ELR (cell line): Measurements from ENCODE around the gene CACNA1F.

Experiments used
- DNase-seq: peaks from one replicate; pipeline ENCODE4 v3.0.0-alpha.2; 2015; ENCODE audit warnings: low read depth

CACNA1F gene

GRCh38 chrX:49257074-49257790 lies 24.1 kb upstream of the CACNA1F start:
- DNase-seq: no peak

GRCh38 chrX:49256268-49256995 lies 23.3 kb upstream of the CACNA1F start:
- no peak for DNase-seq

DNA sequence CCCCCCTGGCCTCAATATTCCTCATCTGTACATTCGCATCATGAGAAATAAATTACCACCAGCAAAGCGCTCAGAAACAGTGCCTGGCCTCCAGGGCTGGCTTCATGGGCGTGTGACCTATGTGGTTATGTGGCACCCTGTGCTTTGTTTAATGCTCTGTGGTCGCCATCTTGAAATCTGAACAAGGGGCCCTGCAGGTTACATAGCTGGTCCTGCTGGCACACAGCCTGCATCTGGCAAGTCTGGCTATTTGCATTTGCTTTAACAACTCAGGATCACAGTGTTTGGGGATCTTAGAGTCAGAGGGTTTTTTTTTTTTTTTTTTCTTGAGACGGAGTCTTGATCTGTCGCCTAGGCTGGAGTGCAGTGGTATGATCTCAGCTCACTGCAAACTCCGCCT lies 21.5 kb upstream of the CACNA1F start:
- no peak for DNase-seq

DNA sequence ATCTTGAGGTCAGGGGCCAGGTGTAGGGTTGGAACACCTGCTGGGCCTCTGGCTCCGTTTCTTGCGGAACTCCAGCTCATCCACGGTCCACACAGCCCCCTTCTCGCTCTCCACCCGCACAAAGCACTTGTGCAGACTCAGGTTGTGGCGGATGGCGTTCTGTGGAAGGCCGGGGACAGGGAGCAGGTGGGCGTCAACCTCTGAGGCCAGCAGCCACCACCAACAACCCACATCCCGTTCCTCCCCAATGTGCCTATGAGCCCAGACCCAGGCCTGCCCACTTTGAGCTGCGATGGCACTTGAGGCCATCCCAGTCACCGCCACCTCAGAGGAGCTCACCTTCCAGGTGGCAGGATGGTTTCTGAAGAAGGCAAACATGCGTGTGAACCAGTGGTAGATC lies 18.2 kb upstream of the CACNA1F start:
- no peak for DNase-seq

- no peak for DNase-seq
Measured at GRCh38 chrX:49250578-49250977, 17.4 kb upstream of the CACNA1F start.

DNA sequence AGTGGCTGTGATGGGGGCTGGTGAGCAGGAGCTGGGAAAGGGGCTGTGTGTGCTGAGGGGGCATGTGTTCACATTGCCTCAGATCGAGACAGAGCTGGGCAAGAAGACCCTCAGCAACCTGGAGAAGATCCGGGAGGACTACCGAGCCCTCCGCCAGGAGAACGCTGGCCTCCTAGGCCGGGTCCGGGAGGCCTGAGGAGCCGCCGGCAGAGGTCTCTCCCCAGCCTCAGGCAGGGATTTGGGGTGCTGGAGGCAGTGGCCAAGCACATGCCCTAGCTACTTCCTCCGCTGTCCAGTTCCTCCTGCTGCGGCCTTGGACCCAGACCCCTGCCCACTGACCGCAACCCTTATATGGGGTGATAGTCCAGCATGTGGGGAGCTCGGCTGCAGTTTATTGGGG lies 16.9 kb upstream of the CACNA1F start:
- DNase-seq: no peak

GRCh38 chrX:49249616-49250015 lies 16.5 kb upstream of the CACNA1F start:
- no peak for DNase-seq

- no peak for DNase-seq
Measured at GRCh38 chrX:49249071-49249470, 15.9 kb upstream of the CACNA1F start.

GRCh38 chrX:49247916-49248811 lies 15.0 kb upstream of the CACNA1F start:
- no peak for DNase-seq

DNA sequence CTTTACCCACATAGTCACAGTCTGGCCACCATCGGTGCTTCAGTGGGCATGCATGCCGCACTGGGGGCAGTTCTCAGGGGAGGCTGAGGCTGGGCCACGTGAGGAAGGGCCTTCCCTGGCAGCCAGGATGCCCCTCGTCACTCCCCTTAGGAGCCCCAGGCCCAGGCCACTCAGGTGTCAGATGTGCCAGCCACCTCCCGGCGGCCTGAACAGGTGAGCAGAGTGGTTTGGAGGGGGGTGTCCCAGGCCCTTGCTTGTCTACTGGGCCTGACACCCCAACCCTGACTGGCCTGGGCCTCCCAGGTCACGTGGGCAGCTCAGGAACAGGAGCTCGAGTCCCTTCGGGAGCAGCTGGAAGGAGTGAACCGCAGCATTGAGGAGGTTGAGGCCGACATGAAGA lies 14.2 kb upstream of the CACNA1F start:
- no peak for DNase-seq

- DNase-seq: no peak
Measured at GRCh38 chrX:49246541-49246940, 13.4 kb upstream of the CACNA1F start.

DNA sequence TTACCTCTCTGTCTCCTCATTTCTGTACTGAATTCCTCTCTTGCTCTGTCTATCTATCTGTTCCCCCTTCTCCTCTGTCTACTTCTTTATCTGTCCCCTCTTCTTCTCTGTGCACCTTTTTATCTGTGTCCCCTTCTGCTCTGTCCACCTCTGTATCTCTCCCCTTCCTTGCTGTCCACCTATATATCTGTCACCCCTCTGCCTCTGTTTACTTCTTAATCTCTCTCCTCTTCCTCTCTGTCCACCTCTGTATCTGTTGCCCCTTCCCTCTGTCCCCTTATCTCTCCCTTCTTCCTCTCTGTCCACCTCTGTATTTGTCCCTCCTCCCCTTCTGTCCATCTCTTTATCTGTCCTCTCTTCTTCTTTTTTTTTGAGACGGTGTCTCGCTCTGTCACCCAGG lies 11.1 kb upstream of the CACNA1F start:
- DNase-seq: no peak

DNA sequence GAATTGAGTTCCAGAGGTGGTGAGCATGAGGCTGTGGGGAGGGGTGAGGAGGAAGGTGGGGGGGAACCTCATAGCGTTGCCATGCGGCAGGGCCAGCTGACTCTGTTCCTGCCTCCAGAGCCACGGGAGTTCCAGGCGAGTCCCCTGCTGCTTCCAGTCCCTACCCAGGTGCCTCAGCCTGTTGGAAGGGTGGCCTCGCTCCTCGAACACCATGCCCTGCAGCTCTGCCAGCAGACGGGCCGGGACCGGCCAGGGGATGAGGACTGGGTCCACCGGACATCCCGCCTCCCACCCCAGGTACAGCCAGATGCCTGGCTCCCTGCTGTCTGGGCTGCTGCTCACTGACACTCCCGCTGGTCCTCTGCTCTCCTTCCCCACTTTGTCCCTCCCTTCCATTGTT lies 10.0 kb upstream of the CACNA1F start:
- DNase-seq: no peak

DNA sequence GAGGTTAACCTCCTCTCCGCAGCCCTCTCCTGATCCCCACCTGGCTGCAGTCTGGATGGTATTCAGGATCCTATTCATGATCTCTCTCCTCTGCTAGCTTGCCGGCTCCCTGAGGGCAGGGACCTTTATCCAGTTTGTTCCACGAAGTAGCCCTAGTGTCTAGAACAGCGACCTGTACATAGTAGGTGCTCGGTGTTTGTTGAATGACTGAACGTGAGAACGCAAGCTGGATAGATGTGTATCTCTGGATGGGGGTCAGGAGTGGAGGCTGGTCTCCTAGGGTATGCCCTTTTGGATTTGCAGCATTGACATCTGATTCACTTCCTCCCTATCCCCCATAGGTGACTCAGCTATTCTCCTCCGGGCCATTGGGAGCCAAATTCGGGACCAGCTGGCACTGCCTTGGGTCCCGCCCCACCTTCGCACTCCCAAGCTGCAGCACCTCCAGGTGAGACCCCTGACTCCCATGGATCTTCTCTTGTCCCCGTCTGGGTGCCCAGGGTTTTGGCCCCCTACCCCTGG lies 9.5 kb upstream of the CACNA1F start:
- DNase-seq: peak; percentile 43

DNA sequence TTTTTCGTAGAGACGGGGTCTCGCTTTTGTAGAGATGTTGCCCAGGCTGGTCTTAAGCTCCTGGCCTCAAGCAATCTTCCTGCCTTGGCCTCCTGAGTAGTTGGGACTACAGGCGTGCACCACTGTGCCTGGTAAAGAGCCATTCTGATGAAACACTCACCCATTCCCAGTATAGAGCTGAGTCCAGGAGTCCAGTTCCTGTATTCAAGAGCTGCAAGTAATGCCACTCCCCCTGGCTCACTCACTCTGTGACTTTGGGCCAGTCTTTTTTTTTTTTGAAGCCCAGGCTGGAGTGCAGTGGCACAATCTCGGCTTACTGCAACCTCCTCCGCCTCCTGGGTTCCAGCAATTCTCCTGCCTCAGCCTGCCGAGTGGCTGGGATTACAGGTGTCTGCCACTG lies 5.6 kb upstream of the CACNA1F start:
- DNase-seq: no peak

DNA sequence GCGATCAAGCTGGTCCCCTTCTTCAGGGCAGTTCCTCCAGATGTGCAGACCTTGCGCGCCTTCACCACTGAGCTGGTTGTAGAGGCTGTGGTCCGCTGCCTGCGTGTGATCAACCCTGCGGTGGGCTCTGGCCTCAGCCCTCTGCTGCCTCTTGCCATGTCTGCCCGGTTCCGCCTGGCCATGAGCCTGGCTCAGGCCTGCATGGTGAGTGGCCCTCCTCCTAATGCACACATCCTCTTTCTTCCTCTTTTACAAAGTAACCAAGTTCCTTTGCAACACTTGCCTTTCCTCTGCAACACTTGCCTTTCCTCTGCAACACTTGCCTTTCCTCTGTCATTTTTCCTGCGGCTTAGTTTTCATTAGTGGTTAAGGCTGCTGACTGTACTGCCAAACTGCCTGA lies 3.9 kb upstream of the CACNA1F start:
- no peak for DNase-seq

- DNase-seq: no peak
Measured at GRCh38 chrX:49233887-49234555, 881 bp upstream of the CACNA1F start.

- no peak for DNase-seq
Measured at GRCh38 chrX:49232525-49232924, 615 bp downstream of the CACNA1F start.

- no peak for DNase-seq
Measured at GRCh38 chrX:49231333-49232000, 1.7 kb downstream of the CACNA1F start.

- DNase-seq: no peak
Measured at GRCh38 chrX:49230500-49231232, 2.5 kb downstream of the CACNA1F start.

DNA sequence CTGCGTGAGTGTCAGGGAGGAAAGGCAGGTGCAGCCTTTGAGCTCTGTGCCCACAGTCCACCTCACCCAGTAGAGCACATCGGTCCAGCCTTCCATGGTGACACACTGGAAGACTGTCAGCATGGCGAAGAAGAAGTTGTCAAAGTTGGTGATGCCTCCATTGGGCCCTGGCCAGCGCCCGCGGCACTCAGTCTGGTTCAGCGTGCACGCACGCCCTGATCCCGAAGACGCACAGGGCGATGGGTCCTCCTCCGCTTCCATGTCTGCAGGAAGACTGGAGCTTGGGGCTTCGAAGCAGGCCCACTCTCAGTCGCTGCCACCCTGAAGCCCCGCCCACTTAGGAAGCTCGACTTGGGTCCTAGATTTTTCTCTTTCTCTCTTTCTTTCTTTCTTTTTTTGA lies 5.0 kb downstream of the CACNA1F start:
- DNase-seq: no peak
